Naive B cell (primary cell): ENCODE results near the gene COMMD8. TPM values are rescaled to one million over a fixed set of nuclear protein-coding genes. Genes with fewer than 3 reads are reported as not detected.

Experiments used
- ATAC-seq, 2 donors: fragments of 150-1000 bp; cut with Tn5 transposase; 2 replicates each; pipeline ENCODE4 v1.10.0; 2021; ENCODE audit warnings: low read depth in 2 of 2, mild to moderate bottlenecking in 2 of 2, moderate library complexity in 2 of 2
- DNase-seq: peaks from one replicate; pipeline ENCODE4 v3.0.0; 2022
- H3K27ac Mint-ChIP-seq, 6 donors: one replicate each; pipeline ENCODE4 v1.8.0; 2020 to 2022; ENCODE audit warnings: mild to moderate bottlenecking in 6 of 6, mixed read lengths in 6 of 6, moderate library complexity in 5 of 6, inconsistent platforms in 2 of 6
- H3K27me3 Mint-ChIP-seq, 3 donors: one replicate each; pipeline ENCODE4 v1.8.0; 2021 to 2022; ENCODE audit warnings: mixed read lengths in 3 of 3, mild to moderate bottlenecking in 1 of 3
- H3K36me3 Mint-ChIP-seq, 2 donors: one replicate each; pipeline ENCODE4 v1.8.0; 2020 to 2022; ENCODE audit warnings: mixed read lengths in 2 of 2, inconsistent platforms in 1 of 2, mild to moderate bottlenecking in 1 of 2
- H3K4me1 Mint-ChIP-seq, 3 donors: one replicate each; pipeline ENCODE4 v1.8.0; 2020 to 2022; ENCODE audit warnings: mixed read lengths in 3 of 3, inconsistent platforms in 1 of 3, mild to moderate bottlenecking in 1 of 3, moderate library complexity in 1 of 3
- H3K4me3 Mint-ChIP-seq, 8 donors: one replicate each; pipeline ENCODE4 v1.8.0; 2020 to 2022; ENCODE audit warnings: mild to moderate bottlenecking in 8 of 8, mixed read lengths in 8 of 8, moderate library complexity in 8 of 8, inconsistent platforms in 2 of 8
- H3K9me3 Mint-ChIP-seq, 7 donors: one replicate each; pipeline ENCODE4 v1.8.0; 2020 to 2022; ENCODE audit warnings: mixed read lengths in 7 of 7, mild to moderate bottlenecking in 5 of 7, inconsistent platforms in 2 of 7, moderate library complexity in 1 of 7
- polyA plus RNA-seq, 6 donors: library from polyadenylated mRNA; unstranded; fragments of 300-500 nt; fragmentation: Illumina TruSeq; gene quantifications; one replicate each; pipeline ENCODE4 v1.2.3, GENCODE V29; 2021; ENCODE audit warnings: low read depth in 6 of 6

Gene COMMD8
- polyA plus RNA-seq, 6 donors from 2014 or later, result 49.5 to 90.7 (median 61.9) TPM

- H3K27me3 Mint-ChIP-seq, result no peaks in the 10 kb centered on the region
- no peak overlapping the region for H3K4me3 Mint-ChIP-seq
- H3K9me3 Mint-ChIP-seq, result no peaks in the 10 kb centered on the region
- H3K27ac Mint-ChIP-seq, result peak overlapping the region in 1 of 6 donors; percentile 40
- H3K36me3 Mint-ChIP-seq, result peaks cover 0 to 5% of the 10 kb centered on the region in 2 donors
- ATAC-seq (no peak), DNase-seq (no peak)
- H3K4me1 Mint-ChIP-seq, result peaks cover 1 to 18% (median 11%) of the 10 kb centered on the region in 3 donors
These were observed 5.3 kb upstream of the COMMD8 start for GRCh38 chr4:47468706-47469365.

DNA sequence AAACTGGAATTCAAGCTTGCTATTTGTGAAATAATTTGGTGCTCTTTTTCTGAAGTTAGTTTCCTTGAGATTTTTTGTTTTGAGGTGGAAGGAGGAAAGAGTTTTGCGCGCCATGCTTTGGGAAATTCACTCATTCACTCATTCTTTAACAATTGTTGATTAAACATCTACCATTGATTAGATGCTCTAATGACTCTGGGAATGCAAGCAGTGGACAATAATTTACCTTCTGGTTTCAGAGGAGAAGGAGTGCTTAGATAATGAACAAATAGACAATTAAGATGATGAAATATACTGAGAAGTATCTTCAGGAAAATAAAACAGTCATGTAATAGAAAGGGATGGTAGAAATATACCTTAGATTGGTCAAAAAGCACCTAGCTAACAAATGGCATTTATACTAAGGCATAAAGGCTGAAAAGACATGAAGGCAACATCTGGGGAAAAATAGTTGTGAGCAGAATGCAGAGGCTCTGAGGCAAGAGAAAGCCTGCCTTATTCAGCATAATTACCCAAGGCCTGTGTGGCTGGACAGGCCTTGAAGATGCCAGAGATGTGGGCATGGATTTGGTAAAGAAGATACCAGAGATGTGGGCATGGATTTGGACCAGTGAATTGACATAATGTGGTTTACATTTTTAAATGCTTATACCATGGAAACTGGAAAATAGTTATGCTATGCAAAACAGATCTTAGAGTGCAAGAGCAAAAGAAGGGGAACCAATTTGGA is 2.7 kb upstream of the COMMD8 start:
- H3K4me3 Mint-ChIP-seq, result no peak overlapping the region

GRCh38 chr4:47465004-47465403 is 1.5 kb upstream of the COMMD8 start:
- ATAC-seq (peak; percentile 38 to 49), DNase-seq (peak; percentile 50)
- Mint-ChIP-seq H3K4me1 (peaks cover 29 to 41% (median 35%) of the 10 kb centered on the region in 3 donors), H3K27ac (peak overlapping the region; percentile 34 to 97 (median 78)), H3K4me3 (peak overlapping the region in 2 of 8 donors; percentile 27 to 92), H3K9me3 (no peaks in the 10 kb centered on the region), H3K36me3 (no peaks in the 10 kb centered on the region), H3K27me3 (no peaks in the 10 kb centered on the region)

More for the DNA sequence above, 2.7 kb upstream of the COMMD8 start:
- Mint-ChIP-seq H3K4me1 (peaks cover 21 to 34% (median 27%) of the 10 kb centered on the region in 3 donors), H3K27ac (peak overlapping the region in 4 of 6 donors; percentile 7 to 97 (median 64)), H3K27me3 (no peaks in the 10 kb centered on the region), H3K36me3 (no peaks in the 10 kb centered on the region), H3K9me3 (no peaks in the 10 kb centered on the region)
- ATAC-seq, result no peak
- DNase-seq, result no peak

DNA sequence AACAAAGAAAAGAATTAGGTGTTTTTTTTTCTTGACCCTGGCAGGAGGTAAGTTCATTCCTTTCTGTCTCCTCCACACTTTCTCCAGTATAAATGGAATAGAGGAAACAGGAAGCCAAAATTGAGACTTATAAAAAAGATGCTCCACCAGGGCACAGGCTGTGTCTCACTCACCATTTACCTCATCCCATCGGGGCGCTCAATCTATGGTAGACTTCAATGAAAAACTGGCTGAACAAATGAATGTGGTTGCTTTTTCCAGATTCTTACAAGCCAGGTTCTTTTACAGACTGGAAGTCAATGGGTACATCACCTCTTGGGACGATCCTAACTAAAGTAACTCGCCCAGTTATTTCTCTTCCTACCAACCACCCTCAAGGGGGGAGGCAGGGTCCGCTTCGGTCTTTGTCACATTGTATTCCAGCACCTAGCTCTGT is 685 bp downstream of the COMMD8 start:
- no peaks in the 10 kb centered on the region for H3K9me3 Mint-ChIP-seq
- ATAC-seq, result no peak
- no peaks in the 10 kb centered on the region for H3K27me3 Mint-ChIP-seq
- peaks cover 29 to 46% (median 35%) of the 10 kb centered on the region in 3 donors for H3K4me1 Mint-ChIP-seq
- H3K36me3 Mint-ChIP-seq, result peaks cover 10 to 16% of the 10 kb centered on the region in 2 donors
- peak overlapping the region; percentile 88 to 96 (median 94) for H3K4me3 Mint-ChIP-seq
- peak overlapping the region; percentile 92 to 99 (median 96) for H3K27ac Mint-ChIP-seq
- DNase-seq, result no peak

- Mint-ChIP-seq H3K27ac (peak overlapping the region in 1 of 6 donors; percentile 9), H3K27me3 (no peaks in the 10 kb centered on the region), H3K36me3 (peaks cover 23 to 50% of the 10 kb centered on the region in 2 donors), H3K4me1 (no peaks in the 10 kb centered on the region), H3K9me3 (no peaks in the 10 kb centered on the region), H3K4me3 (no peak overlapping the region)
- DNase-seq (no peak), ATAC-seq (no peak)
These were observed 11.8 kb downstream of the COMMD8 start for GRCh38 chr4:47451657-47452056.

GRCh38 chr4:47444031-47444430 is 19.5 kb downstream of the COMMD8 start:
- Mint-ChIP-seq H3K27me3 (no peaks in the 10 kb centered on the region), H3K4me3 (no peak overlapping the region), H3K4me1 (peaks cover 15 to 18% (median 16%) of the 10 kb centered on the region in 3 donors), H3K9me3 (no peaks in the 10 kb centered on the region), H3K27ac (no peak overlapping the region), H3K36me3 (peaks cover 2 to 7% of the 10 kb centered on the region in 2 donors)
- ATAC-seq (no peak), DNase-seq (no peak)

GRCh38 chr4:47442980-47443379 is 20.5 kb downstream of the COMMD8 start:
- Mint-ChIP-seq H3K9me3 (no peaks in the 10 kb centered on the region), H3K4me1 (peaks cover 15 to 18% (median 16%) of the 10 kb centered on the region in 3 donors), H3K27ac (peak overlapping the region in 3 of 6 donors; percentile 17 to 86 (median 44)), H3K27me3 (no peaks in the 10 kb centered on the region), H3K36me3 (no peaks in the 10 kb centered on the region), H3K4me3 (peak overlapping the region in 5 of 8 donors; percentile 46 to 68 (median 56))
- ATAC-seq (peak; percentile 78 to 85), DNase-seq (peak; percentile 8)

DNA sequence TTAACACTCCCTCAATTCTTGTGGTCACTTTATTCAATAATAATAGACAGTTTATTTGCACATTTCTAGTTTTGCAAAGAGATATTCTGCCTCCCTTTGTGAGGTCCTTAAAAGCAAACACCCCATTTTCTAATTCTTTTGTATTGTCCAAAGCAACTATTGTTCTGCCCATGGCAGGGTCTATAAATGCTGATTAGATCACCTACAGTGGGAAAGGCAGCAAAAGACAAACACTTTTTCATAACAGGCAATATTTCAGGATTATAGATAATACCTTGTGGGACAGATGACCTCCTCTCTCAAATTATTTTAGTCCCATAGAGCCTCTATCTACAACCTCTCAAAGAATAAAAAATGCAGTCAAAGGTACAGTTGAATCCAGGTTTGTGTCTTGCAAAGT is 28.6 kb downstream of the COMMD8 start:
- Mint-ChIP-seq H3K36me3 (peaks cover 0 to 8% of the 10 kb centered on the region in 2 donors), H3K27ac (no peak overlapping the region), H3K27me3 (no peaks in the 10 kb centered on the region), H3K9me3 (peaks cover 0 to 6% (median 2%) of the 10 kb centered on the region in 7 donors), H3K4me3 (no peak overlapping the region), H3K4me1 (no peaks in the 10 kb centered on the region)
- ATAC-seq (no peak), DNase-seq (no peak)

DNA sequence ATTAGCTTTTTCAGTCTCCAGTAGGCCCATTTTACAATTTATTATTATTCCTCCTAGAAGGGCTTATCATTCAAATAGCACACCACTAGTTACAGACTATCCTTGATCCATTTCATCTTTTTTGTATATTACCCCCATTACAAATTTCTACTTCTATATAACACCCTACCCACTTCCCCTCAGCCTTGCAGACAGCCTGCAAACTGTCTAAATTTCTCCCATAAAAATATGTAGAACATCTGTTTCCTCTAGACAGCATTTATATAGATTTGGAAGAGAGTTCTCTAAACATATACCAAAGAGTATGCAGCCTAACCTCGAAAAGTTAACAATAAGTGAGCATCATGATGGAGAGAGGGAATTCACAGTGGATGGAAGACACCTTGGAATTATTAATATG is 30.8 kb downstream of the COMMD8 start:
- Mint-ChIP-seq H3K36me3 (peaks cover 0 to 8% of the 10 kb centered on the region in 2 donors), H3K27me3 (no peaks in the 10 kb centered on the region), H3K9me3 (peaks cover 0 to 6% (median 2%) of the 10 kb centered on the region in 7 donors), H3K27ac (peak overlapping the region in 2 of 6 donors; percentile 14 to 82), H3K4me1 (no peaks in the 10 kb centered on the region), H3K4me3 (no peak overlapping the region)
- no peak for ATAC-seq
- no peak for DNase-seq

DNA sequence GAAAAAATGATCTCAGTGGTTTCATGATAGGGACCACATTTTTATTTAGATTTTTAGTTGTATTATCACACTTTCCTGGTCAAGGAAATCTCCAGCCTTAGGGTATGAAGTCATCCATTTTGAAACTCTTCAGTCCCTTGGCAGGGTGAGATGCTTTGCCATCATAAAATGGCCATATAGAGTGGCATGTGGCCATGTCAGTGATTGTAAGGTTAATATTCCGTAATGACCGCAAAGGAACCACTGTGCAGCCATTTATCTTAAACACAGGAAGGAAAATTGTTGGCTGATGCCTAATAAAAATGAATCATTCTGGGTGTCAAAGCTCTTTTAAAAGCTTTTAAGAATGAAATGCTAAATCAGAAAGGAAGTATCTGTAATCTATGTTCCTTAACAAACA is 35.6 kb downstream of the COMMD8 start:
- Mint-ChIP-seq H3K4me1 (no peaks in the 10 kb centered on the region), H3K4me3 (no peak overlapping the region), H3K36me3 (no peaks in the 10 kb centered on the region), H3K27me3 (no peaks in the 10 kb centered on the region), H3K27ac (no peak overlapping the region), H3K9me3 (peaks cover 0 to 2% (median 0%) of the 10 kb centered on the region in 7 donors)
- DNase-seq, result no peak
- no peak for ATAC-seq

- Mint-ChIP-seq H3K27ac (no peak overlapping the region), H3K36me3 (no peaks in the 10 kb centered on the region), H3K4me1 (no peaks in the 10 kb centered on the region), H3K4me3 (no peak overlapping the region), H3K27me3 (peaks cover 0 to 8% (median 0%) of the 10 kb centered on the region in 3 donors), H3K9me3 (peaks cover 0 to 3% (median 0%) of the 10 kb centered on the region in 7 donors)
- DNase-seq (no peak), ATAC-seq (no peak)
These were observed 37.9 kb downstream of the COMMD8 start for GRCh38 chr4:47425628-47426027.

DNA sequence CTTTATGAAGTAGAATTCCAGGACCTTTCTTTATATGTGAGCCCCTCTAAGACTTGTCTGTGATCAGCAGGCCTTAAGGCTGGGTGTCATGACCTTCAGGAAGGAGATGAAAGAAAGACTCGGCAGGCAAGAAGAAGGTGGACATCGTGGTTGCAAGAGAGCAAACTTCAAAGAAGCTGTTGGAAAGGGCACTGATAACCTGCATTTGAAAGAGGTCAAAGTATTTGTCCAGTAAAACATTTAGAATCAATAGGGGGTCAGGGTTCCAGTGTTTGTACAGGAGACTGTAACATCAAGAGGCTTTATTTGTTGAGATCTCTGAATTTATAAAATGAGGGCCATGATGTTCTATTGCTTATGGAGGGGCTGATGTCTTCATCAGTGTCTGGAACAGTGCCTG is 44.2 kb downstream of the COMMD8 start:
- Mint-ChIP-seq H3K4me1 (no peaks in the 10 kb centered on the region), H3K27me3 (peaks cover 0 to 8% (median 0%) of the 10 kb centered on the region in 3 donors), H3K27ac (no peak overlapping the region), H3K4me3 (no peak overlapping the region), H3K36me3 (no peaks in the 10 kb centered on the region), H3K9me3 (peaks cover 0 to 3% (median 0%) of the 10 kb centered on the region in 7 donors)
- DNase-seq (no peak), ATAC-seq (no peak)

GRCh38 chr4:47418147-47418546 is 45.4 kb downstream of the COMMD8 start:
- Mint-ChIP-seq H3K9me3 (peaks cover 0 to 3% (median 0%) of the 10 kb centered on the region in 7 donors), H3K4me3 (no peak overlapping the region)

GRCh38 chr4:47415719-47416118 is 47.8 kb downstream of the COMMD8 start:
- Mint-ChIP-seq H3K36me3 (no peaks in the 10 kb centered on the region), H3K4me3 (peak overlapping the region in 1 of 8 donors; percentile 43), H3K27ac (no peak overlapping the region), H3K27me3 (no peaks in the 10 kb centered on the region), H3K4me1 (no peaks in the 10 kb centered on the region), H3K9me3 (peaks cover 0 to 4% (median 0%) of the 10 kb centered on the region in 7 donors)
- DNase-seq (no peak), ATAC-seq (no peak)

More at GRCh38 chr4:47418147-47418546, 45.4 kb downstream of the COMMD8 start:
- Mint-ChIP-seq H3K4me1 (no peaks in the 10 kb centered on the region), H3K27me3 (peaks cover 0 to 8% (median 0%) of the 10 kb centered on the region in 3 donors), H3K27ac (no peak overlapping the region), H3K36me3 (no peaks in the 10 kb centered on the region)
- no peak for DNase-seq
- no peak for ATAC-seq
